ENCODE data around the gene BCR. TPM values are rescaled to one million over a fixed set of nuclear protein-coding genes. Genes with fewer than 3 reads are reported as not detected.

BCR gene
- total RNA-seq, 1 experiment from 2014 or later: 27.0 TPM

DNA sequence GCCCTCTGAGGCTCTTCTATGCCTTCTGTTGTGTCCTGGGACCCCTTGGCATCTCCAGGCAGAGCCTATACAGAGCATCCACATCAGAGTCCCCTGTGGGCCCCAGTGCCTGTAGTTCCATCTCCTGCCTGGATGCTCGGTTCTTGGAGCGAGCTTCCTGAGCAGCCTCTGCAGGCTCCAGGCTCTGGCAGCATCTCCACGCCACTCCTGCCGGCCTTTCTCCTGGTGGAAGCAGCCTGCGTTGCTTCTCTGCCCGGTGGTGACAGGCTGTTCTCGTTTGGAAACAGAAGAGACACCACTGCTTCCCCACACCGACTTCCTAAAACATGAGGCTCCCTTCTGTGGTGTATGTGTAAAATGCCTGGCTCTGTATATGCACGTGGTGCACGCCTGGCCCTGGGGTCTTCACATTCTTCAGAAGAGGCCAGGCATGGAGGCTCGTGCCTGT is 52.8 kb downstream of the BCR start:
- Histone ChIP-seq H3K9me3 (replicated peaks) (peaks cover 12% of the 10 kb centered on the region), H3K27me3 (replicated peaks) (no peaks in the 10 kb centered on the region), H3K4me1 (replicated peaks) (peaks cover 45% of the 10 kb centered on the region), H3K27ac (no peak overlapping the region), H3K36me3 (peaks cover 12% of the 10 kb centered on the region), H3K4me3 (no peak overlapping the region)
- no peak for DNase-seq (ENCODE audit: low read depth in 1 of 2, low spot score in 2 of 2)

DNA sequence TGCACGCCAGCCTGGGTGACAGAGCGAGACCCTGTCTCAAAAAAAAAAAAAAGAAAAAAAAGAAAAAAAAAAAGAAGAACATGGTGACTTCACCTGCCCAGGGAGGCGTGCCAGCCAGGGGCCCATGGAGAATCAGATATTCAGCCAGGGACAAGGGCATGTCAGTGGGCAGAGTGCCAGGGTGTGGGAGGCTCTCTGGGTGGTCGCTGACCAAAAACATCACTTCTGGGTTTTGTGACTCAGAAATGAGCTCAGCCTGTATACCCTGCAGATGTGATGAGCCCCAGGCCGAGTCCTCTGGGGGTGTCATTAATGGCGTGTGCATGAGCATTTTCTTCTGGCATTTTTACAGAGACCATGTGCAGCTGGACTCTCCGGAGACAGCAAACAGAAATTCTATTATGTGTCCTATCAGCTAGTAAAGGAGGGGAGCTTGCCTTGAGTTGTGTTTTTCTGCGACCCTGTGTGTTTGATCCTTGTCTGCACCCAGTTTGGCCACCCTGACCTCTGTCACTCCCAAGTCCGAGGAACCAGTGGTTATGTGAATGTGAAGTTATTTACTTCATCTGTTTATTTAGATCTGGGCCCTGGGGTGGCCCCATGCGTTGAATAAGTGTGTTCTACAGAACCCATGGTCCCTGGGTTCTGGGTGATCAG is 53.6 kb downstream of the BCR start:
- peak overlapping the region; percentile 17 for H3K27ac ChIP-seq
- H3K4me3 ChIP-seq: no peak overlapping the region
- H3K4me1 ChIP-seq (replicated peaks): peaks cover 45% of the 10 kb centered on the region
- H3K36me3 ChIP-seq: peaks cover 7% of the 10 kb centered on the region
- H3K27me3 ChIP-seq (replicated peaks): no peaks in the 10 kb centered on the region
- peak; percentile 89 to 97 for DNase-seq (ENCODE audit: low read depth in 1 of 2, low spot score in 2 of 2)
- H3K9me3 ChIP-seq (replicated peaks): peaks cover 5% of the 10 kb centered on the region; the same call in 1 of the 2 replicates

GRCh38 chr22:23234409-23235161 is 54.3 kb downstream of the BCR start:
- H3K27ac ChIP-seq: peak overlapping the region; percentile 17
- no peak overlapping the region for H3K4me3 ChIP-seq
- H3K4me1 ChIP-seq (replicated peaks): peaks cover 45% of the 10 kb centered on the region
- peaks cover 5% of the 10 kb centered on the region; the same call in 1 of the 2 replicates for H3K9me3 ChIP-seq (replicated peaks)
- peaks cover 7% of the 10 kb centered on the region for H3K36me3 ChIP-seq
- H3K27me3 ChIP-seq (replicated peaks): no peaks in the 10 kb centered on the region
- no peak for DNase-seq (ENCODE audit: low read depth in 1 of 2, low spot score in 2 of 2)

DNA sequence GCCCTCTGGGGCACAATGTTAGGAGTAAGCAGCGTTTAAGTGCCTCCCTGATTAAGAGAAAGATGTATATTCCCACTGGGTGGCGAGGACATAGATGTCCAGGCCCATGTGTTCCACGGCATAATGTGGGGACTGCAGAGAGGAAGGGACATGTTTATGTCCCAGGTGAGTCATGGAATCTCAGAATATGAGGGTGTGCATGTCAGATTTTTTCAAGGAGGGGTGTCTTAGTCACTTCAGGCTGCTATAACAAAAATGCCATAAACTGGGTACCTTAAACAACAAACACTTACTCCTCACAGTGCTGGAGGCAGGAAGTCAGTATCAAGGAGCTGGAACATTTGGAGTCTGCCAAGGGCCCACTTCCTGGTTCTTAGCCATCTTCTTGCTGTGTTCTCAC is 55.1 kb downstream of the BCR start:
- peaks cover 45% of the 10 kb centered on the region for H3K4me1 ChIP-seq (replicated peaks)
- H3K36me3 ChIP-seq: peaks cover 7% of the 10 kb centered on the region
- H3K27me3 ChIP-seq (replicated peaks): no peaks in the 10 kb centered on the region
- no peak overlapping the region for H3K4me3 ChIP-seq
- H3K9me3 ChIP-seq (replicated peaks): peaks cover 5% of the 10 kb centered on the region; the same call in 1 of the 2 replicates
- H3K27ac ChIP-seq: no peak overlapping the region
- DNase-seq (ENCODE audit: low read depth in 1 of 2, low spot score in 2 of 2): no peak

GRCh38 chr22:23236026-23236425 is 55.7 kb downstream of the BCR start:
- Histone ChIP-seq H3K4me1 (replicated peaks) (peaks cover 50% of the 10 kb centered on the region), H3K27me3 (replicated peaks) (no peaks in the 10 kb centered on the region), H3K27ac (no peak overlapping the region), H3K4me3 (no peak overlapping the region), H3K36me3 (peaks cover 7% of the 10 kb centered on the region), H3K9me3 (replicated peaks) (peaks cover 5% of the 10 kb centered on the region; the same call in 1 of the 2 replicates)
- DNase-seq (ENCODE audit: low read depth in 1 of 2, low spot score in 2 of 2): no peak

- Histone ChIP-seq H3K4me1 (replicated peaks) (peaks cover 56% of the 10 kb centered on the region), H3K36me3 (peaks cover 7% of the 10 kb centered on the region), H3K27ac (no peak overlapping the region), H3K9me3 (replicated peaks) (peaks cover 5% of the 10 kb centered on the region; the same call in 1 of the 2 replicates), H3K27me3 (replicated peaks) (no peaks in the 10 kb centered on the region), H3K4me3 (no peak overlapping the region)
- DNase-seq (ENCODE audit: low read depth in 1 of 2, low spot score in 2 of 2): no peak
Observed at GRCh38 chr22:23236440-23237184, 56.3 kb downstream of the BCR start.

- Histone ChIP-seq H3K4me1 (replicated peaks) (peaks cover 62% of the 10 kb centered on the region), H3K36me3 (peaks cover 7% of the 10 kb centered on the region), H3K27ac (no peak overlapping the region), H3K4me3 (no peak overlapping the region), H3K27me3 (replicated peaks) (no peaks in the 10 kb centered on the region), H3K9me3 (replicated peaks) (peaks cover 5% of the 10 kb centered on the region; the same call in 1 of the 2 replicates)
- DNase-seq (ENCODE audit: low read depth in 1 of 2, low spot score in 2 of 2): no peak
Observed at GRCh38 chr22:23237201-23237798, 57.0 kb downstream of the BCR start.

- no peak overlapping the region for H3K27ac ChIP-seq
- H3K4me3 ChIP-seq: no peak overlapping the region
- no peaks in the 10 kb centered on the region for H3K27me3 ChIP-seq (replicated peaks)
- peaks cover 7% of the 10 kb centered on the region for H3K36me3 ChIP-seq
- no peak for DNase-seq (ENCODE audit: low read depth in 1 of 2, low spot score in 2 of 2)
- peaks cover 66% of the 10 kb centered on the region for H3K4me1 ChIP-seq (replicated peaks)
- H3K9me3 ChIP-seq (replicated peaks): peaks cover 5% of the 10 kb centered on the region; the same call in 1 of the 2 replicates
Observed at GRCh38 chr22:23237841-23238240, 57.5 kb downstream of the BCR start.

DNA sequence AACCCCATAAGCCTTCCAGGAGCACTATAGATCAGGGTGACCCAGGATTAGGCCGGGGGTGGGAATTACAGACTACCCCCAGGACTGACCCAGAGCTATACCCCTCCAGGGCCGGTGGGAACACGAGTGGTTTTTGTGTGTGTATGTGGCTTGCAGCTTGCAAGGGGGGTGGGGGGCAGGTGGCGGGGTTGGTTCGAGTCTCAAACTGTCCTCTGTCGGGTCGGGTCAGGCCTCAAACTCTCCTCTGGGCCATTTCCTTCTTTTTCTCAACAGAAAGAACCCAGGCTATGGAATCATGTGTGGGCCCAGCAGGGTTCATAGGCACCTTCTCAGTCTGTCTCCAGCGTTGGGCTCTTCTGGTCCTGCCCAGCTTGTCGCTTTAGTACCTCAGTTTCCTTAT is 58.4 kb downstream of the BCR start:
- peaks cover 66% of the 10 kb centered on the region for H3K4me1 ChIP-seq (replicated peaks)
- H3K36me3 ChIP-seq: peaks cover 7% of the 10 kb centered on the region
- no peak overlapping the region for H3K4me3 ChIP-seq
- peaks cover 5% of the 10 kb centered on the region; the same call in 1 of the 2 replicates for H3K9me3 ChIP-seq (replicated peaks)
- H3K27me3 ChIP-seq (replicated peaks): no peaks in the 10 kb centered on the region
- H3K27ac ChIP-seq: no peak overlapping the region
- no peak for DNase-seq (ENCODE audit: low read depth in 1 of 2, low spot score in 2 of 2)

DNA sequence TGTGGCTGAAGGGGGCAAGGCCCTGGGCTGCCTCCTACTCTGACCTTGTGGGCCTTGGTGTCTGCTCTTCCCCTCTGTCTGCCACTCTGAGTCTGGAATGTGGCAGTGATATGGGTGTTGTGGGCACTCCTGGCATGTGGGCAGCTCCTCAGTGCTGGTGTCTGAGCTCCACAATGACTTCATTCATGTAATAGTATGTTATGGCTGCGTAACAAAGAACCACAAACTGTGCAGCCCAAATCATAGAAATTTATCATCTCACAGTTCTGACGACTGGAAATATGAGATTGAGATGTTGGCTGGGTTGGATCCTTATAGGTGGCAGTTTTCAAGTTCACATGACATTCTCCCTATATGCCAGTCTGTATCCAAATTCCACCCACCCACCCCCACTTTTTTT is 59.1 kb downstream of the BCR start:
- no peak overlapping the region for H3K4me3 ChIP-seq
- no peak overlapping the region for H3K27ac ChIP-seq
- peaks cover 14% of the 10 kb centered on the region for H3K36me3 ChIP-seq
- H3K27me3 ChIP-seq (replicated peaks): no peaks in the 10 kb centered on the region
- peaks cover 5% of the 10 kb centered on the region; the same call in 1 of the 2 replicates for H3K9me3 ChIP-seq (replicated peaks)
- DNase-seq (ENCODE audit: low read depth in 1 of 2, low spot score in 2 of 2): no peak
- H3K4me1 ChIP-seq (replicated peaks): peaks cover 66% of the 10 kb centered on the region

- DNase-seq (ENCODE audit: low read depth in 1 of 2, low spot score in 2 of 2): no peak
Observed at GRCh38 chr22:23240639-23241389, 60.5 kb downstream of the BCR start.

DNA sequence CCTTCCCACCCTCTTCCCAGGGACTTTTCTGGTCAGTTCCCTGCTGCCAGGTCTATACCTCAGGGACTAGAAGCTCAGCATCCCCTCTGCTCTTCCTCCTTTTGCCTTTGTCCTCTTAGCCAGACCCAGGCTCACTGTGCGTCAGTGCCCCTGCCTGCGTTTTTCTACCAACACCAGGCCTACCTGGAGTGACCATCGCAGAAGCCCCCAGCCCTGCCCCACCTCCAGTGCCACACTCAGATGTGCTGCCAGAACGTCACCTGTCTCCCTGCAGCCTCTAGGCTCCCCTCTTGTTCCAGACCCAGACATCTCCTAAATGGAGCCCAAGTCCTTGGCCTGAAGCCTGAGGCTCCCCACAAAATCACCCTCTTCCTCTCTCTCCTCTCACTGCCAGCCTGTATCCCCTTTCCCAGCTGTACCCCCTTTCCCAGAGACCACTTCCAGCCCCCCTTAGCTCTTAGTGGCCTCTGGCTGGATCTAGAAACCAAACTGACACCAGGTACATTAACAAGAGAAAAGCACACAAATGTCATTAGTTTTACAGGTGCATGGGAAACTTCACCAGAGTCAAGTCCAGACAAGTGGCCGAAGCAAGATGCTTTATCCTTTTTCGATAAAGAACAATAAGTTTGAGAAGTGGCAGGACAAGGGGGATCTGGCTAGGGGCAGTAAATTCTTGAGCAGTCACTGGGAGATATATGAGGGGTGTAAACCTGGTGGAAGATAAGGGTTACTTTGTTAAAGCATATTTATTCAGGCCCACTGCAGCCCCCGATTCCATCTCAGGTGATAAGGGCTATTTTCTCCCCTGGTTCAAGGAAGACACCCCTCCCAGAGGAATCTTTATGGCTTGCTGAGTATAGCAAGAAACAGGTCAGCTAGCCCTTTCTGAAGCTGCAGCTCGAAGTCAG is 61.5 kb downstream of the BCR start:
- no peaks in the 10 kb centered on the region for H3K9me3 ChIP-seq (replicated peaks)
- no peak overlapping the region; the same call in 1 of the 2 replicates for H3K27ac ChIP-seq
- H3K4me3 ChIP-seq: no peak overlapping the region
- no peaks in the 10 kb centered on the region for H3K27me3 ChIP-seq (replicated peaks)
- peaks cover 7% of the 10 kb centered on the region; the same call in 1 of the 2 replicates for H3K36me3 ChIP-seq
- DNase-seq (ENCODE audit: low read depth in 1 of 2, low spot score in 2 of 2): no peak
- H3K4me1 ChIP-seq (replicated peaks): peaks cover 69% of the 10 kb centered on the region

More at GRCh38 chr22:23240639-23241389, 60.5 kb downstream of the BCR start:
- no peaks in the 10 kb centered on the region for H3K27me3 ChIP-seq (replicated peaks)
- H3K27ac ChIP-seq: no peak overlapping the region
- peaks cover 2% of the 10 kb centered on the region; the same call in 1 of the 2 replicates for H3K9me3 ChIP-seq (replicated peaks)
- peaks cover 66% of the 10 kb centered on the region for H3K4me1 ChIP-seq (replicated peaks)
- no peak overlapping the region for H3K4me3 ChIP-seq
- peaks cover 13% of the 10 kb centered on the region for H3K36me3 ChIP-seq

Data from SJSA1 (cell line).